A172 (cell line): ENCODE measurements around the gene ANO6. TPM values are rescaled to one million over a fixed set of nuclear protein-coding genes. Genes with fewer than 3 reads are reported as not detected.
"Not testable (repeated sequence)": the region's sequence is repeated elsewhere in the genome, so short reads cannot be mapped to it uniquely, and the experiment has no call there.

Experiments used
- DNase-seq: peaks from one replicate; pipeline ENCODE4 v3.0.0-alpha.2; 2015; ENCODE audit warnings: low spot score
- total RNA-seq: library from RNA; depleted of rRNA; stranded (reverse); fragments of >200 nt; shearing (Covaris generic); gene quantifications from 2 replicates; pipeline ENCODE4 v1.2.3, GENCODE V29; 2014

The ANO6 gene
- total RNA-seq, 1 experiment from 2014 or later: 99.9 TPM

DNA sequence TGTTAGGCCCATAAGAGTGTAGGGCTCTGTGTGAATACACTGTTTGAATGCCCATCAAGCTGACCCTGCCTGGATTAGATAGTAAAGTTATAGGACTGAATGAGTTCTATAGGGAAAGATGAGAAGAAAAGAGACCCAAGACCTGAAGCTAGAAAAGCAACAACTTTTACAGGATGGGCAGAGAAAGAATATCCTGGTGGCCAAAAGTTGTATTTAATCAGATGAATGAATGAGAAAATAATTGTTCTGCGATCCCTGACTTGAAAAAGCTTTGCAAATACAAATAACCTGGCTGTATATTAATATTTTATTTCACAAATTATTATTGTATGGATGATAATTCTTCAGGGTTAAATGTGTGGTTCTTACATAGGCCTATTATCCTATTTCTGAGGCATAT, 2.8 kb upstream of the ANO6 start:
- no peak for DNase-seq

DNA sequence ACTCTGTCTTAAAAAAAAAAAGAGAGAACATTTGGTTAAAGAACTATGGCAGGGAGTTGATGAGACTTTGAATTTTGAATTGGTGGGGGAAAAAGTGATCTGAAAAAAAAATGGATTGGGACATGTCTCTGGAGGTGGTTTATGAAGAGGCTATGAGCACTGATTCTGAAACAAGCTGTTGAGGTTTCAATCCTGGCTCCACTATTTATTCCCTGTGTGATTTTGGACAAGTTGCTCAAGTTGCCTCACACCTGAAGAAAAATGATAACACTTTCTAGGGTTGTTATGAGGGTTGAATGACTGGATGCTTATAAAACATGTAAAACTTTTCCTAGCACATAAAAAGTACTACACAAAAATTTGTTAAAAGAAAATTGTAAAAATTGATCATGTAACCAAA, 1.8 kb upstream of the ANO6 start:
- no peak for DNase-seq

DNA sequence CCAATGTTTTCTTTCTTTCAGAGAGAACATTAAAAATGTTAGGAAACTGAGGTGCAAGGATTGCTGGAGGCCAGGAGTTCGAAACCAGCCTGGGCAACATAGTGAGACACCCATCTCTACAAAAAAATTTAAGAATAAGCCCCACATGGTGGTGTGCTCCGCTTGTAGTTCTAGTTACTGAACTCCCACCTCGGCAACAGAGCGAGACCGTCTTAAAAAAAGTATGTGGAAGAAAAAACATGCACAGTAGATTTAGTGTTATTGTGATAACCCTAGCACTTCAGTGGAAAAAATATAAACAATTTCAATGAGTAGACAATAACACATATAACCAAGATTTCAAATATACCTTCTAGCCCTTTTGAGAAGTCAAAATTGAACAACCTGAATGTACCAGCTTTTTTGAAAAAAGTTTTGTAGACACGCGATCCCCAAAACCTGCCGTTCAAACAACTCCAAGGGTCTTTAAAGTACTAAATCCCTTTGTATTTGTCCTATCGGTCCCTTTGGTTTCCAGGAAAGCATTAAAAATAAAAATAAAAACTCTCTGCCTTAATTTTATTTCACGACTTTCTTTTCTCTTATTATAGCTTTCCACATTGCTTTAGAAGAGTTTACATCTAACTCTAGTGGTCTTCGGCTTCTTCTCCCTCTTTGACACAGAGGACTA, 1.0 kb upstream of the ANO6 start:
- peak; percentile 31 for DNase-seq

DNA sequence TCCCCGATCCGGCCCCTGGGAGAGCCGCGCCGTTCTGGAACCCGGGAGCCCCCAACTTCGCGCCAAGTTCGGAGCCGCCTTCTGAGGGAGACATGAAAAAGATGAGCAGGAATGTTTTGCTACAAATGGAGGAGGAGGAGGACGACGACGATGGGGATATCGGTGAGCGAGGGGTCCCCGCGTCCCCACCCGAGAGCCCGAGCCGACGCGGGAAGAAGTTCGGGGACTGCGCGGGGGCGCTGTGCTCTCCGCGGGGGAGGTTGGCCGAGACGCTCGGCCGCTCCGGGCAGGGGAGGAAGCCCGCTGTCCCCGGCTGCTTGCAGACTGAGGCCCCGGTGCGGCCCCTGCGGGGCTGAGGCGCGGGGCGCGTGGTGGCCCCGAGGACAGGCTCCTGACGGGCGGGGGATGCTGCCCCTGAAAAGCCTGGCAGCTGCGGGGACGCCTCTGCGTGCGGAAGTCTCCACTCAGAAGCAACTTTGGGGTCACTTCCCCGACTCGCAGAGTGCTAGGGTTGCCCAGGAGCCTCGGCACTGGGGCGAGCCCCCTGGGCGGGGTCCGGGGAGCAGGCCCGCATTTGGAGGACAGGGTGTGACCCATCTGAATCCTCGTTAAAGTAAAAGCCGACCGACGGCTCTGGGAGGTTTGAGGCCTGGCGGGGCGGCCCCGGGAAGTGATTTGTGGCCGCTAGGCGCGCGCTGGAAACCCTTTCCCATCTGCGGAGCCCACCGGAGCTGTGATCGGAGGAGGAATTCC, 511 bp downstream of the ANO6 start:
- peak; percentile 10 for DNase-seq

DNA sequence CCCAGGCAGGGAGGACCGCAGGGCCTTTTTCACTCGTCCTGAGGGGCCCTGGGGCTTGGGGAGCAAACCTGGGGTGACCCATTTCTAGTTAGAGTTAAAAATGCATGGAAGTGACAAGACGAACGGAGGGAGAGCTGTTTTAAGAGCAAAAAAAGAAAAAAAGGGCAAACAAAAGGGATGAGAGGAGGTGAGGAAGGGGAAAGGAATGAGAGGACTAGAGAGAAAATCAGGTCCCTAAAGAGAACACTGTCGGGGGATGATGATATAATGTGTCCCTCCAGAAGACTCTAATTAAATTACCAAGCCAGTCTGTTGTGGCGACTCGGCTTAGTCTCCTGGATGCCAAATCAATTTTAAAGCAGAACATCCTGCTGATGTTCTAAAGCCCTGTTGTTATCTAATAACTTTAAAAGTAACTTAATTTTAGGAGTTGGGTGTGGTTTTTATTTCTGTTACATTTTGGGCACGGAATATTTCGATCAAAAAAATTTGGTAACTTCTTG, 1.1 kb downstream of the ANO6 start:
- peak; percentile 14 for DNase-seq

DNA sequence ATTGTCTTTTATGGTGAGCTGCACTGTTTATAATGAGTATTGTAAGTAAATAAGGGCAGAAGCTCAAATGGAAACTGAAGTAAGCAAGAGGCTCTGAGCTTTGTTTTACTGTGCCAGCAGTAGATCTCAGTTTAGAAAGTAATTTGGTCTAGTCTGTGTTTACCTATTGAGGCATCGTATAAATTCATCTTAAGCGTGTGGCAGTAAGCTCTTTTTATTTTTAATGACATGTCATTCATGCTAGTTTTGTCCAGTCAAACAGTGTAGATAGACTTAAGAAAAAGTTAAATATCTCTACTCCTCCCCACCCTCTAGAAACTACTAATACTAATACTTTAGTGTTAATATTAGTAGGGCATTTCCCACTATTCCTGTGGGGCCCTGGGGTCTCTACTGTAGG, 2.0 kb downstream of the ANO6 start:
- peak; percentile 7 for DNase-seq

DNA sequence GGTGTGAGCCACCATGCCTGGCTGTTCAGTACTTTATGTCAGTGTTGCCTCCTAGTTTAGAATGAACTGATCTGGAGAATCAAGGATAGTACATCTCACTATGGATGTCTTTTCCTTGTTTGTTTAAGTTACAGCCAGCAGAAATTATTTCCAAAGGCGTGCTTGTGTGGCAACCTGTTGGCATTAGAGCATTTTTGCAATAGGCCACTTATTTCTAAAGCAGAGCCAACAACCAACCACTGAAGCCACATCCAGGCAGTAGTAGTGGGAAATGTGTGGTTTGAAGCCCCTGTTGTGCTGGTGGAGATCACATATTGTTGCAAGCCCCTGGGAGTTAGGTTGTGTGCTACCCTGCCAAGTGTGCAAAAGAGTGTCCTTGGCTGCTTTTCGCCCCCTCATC, 3.7 kb downstream of the ANO6 start:
- no peak for DNase-seq

DNA sequence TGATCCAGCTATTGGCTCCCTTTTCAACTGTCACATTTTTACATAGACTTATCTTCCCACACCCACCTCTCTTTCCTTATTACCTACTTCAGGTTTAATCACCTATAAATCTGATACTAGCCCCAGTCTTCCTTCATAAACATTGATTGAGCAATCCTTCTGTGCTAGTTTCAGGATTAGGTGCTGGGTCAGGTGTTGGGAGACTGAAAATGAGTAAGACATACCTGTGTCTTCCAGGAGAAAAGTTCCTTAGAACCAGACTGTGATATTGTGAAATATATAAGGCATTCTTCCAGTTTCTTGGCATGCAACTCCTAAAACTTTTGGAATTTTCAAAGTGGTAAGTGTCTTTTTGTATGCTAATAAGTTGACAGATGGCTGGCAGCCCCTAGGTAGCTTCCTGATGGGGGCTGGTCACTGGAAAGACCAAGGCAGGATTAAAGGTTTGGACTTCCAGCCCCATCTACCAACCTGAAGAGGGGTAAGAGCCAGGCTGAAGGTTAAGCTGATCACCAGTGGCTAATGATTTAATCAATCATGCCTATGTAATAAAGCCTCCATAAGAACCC, 4.6 kb downstream of the ANO6 start:
- no peak for DNase-seq

DNA sequence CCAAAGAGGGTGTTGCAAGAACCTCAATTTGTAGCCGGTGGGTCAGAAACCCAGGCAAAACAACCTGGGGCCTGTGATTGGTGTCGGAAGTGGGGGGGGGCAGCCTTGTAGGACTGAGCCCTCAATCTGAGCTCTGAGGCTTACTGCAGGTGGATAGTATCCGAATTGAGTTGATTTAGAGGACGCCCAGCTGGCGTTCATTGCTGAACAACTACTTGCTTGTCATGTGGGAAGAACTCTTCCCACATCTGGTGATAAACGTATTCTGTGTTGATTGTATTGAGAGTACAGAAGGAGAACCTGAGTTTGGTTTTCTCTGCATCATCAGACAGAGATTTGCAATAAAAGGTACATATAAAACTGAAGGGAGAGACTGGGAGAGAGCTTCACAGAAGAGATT, 5.1 kb downstream of the ANO6 start:
- no peak for DNase-seq

DNA sequence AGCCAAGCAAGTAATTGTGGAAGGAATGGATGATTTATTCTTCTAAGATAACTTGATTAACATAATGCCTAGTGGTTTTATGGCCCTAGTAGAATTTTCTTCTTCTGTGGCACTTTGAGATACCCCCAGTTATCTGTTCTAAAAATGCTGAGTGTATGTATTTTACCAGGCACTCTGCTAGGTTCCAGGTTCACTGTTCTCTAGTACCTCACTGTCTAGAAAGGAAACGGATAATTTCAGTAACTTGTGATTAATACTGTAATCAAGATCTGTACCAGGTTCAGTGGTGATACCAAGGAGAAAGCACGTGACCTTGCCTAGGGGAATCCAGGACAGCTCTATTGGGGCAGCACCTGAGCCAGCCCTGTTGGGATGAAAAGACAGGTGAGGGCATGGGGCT, 8.0 kb downstream of the ANO6 start:
- DNase-seq: no peak

DNA sequence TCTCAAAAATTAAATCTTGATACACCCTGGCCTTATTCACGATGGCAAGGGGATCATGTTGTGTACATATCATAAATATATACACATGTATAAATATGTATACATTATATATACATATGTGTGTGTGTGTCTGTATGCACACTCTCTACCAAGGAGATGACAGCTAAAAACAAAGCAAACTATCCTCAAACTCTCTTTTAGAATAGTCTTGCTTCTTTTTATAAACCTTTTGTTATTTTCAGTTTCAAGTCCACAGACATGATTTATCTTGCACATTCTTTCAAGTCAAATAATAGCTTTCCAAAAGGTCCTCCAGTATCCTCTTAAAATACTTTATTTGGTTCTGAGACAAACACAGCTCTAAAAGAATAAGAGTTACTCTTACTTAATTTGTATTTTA, 8.4 kb downstream of the ANO6 start:
- DNase-seq: no peak

DNA sequence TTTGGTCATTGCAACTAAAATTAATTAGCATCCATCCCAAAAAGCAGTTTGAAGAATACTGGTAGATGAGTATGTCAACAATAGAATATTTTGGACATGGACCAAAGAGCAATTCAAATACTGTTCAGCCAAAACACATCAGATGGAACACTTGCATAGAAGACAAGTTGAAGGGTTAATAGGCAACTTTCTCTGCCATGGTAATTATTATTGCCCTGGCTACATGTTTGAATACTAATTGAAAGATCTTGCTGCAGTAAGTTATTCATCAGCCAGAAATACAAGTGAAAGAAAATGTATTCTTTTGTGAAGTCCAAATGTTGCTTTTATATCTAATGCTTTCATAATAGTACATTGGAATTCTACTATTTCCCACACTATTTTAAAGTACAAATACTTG, 10.1 kb downstream of the ANO6 start:
- no peak for DNase-seq

DNA sequence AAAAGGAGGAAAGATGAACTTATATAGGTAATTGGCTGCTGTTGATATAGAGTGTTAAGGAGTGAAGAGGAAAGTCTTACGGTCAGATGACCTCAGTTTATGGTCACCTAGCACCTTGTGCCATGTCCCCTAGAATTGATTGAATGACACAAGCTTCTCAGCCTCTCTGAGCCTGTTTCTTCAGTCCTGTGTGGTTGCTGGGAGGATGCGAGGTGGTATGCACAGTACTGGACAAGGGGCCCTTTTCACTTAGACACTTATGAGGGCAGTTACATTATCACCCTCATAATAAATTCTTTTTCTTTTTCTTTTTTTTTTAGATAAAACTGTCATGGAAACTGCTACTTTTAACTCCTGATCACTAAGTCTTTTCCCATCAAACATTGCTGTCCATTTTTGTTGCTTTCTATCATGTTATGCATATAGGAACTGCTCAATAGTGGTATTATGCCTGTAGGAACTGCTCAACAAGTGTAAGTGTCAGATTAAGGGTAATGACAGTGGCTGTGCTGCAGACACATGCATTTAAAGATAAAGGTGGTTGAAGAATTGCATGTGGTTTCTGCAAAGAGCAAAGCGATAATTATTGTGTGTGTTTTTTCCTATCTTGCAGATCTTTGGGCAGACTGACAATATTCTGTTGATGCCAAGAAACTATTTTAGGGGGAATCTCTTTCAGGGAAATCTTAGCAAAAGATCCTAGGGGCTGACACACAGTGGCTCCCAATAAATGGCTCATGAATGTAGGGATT, 11.6 kb downstream of the ANO6 start:
- DNase-seq: no peak

DNA sequence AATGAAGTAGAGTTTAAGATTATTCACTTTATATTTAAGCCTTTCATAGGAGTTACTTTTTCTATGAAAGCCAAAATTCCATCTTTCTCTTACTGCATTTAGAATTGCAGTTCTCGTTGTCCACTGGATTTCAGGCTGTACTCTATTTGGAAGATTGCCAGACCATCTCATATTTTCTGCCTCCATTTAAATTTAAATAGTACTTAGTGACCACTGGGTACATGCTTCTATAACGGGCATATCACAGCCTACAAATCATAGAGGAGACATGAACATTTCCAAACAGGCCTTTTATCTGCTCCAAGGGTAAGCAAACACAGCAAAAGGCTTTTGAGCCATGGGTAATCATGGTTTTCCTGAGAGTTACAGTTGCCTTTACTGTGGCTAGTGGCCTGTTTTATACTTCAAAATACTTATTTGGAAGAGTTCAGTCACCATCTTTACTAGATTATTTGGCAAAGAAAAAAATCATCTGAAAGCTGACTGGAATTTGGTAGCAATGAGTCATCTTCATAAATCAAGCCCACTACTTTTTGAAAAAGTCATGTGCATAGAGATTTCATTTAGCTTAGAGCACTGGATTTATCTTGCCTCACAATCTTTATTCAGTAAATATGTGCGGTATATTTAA, 15.7 kb downstream of the ANO6 start:
- DNase-seq: peak; percentile 83

DNA sequence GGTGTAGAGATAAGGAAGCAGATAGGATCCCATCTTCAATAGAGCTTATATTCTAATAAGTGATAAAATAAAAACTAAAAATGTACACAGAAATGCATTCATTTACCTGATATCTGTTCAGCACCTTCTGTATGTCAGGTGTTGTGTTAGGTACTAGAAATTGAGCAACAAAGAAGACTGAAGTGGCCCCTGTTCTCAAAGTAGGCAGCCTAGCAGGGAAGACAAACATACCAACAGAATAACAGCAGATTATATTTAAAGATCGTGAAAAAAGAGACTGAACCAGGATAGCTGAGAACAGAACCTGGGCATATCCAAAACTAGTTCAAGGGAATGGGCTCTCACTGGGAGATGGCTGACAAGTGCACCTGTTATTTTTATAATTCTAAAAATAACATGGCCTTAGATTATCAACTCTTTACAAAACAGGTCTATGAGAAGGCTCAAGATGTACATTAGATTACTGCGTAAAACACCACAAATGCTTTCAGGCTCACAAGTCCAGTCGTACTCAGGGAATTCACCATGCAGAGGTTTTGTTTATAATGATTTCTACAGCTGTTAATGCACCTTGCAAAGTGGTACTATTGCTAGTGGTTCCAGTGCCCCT, 16.4 kb downstream of the ANO6 start:
- DNase-seq: no peak

DNA sequence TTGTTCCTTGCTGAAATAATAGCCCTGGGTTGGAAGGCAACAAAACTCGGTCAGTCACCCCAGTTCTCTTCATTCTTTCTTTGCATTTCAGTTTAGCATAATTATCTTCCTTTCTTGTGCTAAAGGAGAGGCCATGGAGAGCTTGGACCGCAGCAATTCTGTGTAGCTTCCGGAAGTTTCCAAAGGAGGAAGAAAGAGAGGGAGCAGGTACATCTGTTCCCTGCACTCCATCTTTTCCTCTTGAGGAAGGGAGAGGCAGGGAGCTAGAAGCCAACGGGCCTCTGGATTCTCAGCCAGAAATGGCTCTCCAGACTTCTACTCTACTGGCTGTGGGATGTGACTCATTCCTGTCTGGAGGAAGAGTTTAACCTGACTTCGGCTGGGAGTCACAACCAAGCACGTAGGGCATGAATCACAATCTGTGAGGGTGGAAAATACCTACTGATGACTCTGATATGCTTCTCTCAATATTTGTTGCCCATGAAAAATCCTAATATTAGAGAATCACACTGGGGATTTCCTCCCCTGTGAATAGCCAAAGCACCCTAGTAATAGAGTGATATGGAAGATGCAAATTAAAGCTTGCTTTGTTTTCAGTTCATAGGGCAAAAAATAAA, 17.0 kb downstream of the ANO6 start:
- peak; percentile 97 for DNase-seq

DNA sequence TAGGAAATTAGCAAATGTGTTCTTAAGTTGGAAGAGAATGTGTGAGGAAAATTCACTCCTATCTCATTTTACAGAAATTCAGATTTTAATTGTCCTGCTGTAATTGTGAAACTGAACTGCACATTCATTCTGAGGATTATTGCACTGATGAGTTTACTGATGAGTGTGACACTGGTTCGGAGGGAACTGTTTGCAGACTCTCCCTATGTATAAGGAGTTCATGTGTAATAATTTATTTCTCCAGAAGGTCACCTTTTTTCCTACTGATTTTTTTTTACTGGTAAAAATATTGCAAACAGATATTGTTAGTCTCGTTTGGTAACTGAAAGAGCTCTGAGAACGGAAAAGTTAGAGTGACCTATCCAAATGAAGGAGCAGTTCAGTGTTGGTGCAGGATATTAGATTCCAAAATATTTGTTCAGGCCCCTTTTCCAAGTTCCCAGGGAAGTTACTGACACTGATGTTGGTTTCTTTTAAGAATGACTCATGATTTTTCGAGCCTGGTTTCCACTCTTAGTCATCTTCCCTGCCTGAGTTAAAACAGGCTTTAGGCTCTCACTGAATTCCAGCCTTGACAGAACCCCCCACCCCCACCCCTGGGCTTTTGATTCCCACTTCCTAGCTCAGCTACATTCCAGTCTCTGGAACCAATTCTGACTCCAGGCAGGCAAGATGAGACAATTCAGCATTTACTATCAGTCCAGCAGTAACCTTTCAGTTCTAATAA, 18.4 kb downstream of the ANO6 start:
- DNase-seq: peak; percentile 96

DNA sequence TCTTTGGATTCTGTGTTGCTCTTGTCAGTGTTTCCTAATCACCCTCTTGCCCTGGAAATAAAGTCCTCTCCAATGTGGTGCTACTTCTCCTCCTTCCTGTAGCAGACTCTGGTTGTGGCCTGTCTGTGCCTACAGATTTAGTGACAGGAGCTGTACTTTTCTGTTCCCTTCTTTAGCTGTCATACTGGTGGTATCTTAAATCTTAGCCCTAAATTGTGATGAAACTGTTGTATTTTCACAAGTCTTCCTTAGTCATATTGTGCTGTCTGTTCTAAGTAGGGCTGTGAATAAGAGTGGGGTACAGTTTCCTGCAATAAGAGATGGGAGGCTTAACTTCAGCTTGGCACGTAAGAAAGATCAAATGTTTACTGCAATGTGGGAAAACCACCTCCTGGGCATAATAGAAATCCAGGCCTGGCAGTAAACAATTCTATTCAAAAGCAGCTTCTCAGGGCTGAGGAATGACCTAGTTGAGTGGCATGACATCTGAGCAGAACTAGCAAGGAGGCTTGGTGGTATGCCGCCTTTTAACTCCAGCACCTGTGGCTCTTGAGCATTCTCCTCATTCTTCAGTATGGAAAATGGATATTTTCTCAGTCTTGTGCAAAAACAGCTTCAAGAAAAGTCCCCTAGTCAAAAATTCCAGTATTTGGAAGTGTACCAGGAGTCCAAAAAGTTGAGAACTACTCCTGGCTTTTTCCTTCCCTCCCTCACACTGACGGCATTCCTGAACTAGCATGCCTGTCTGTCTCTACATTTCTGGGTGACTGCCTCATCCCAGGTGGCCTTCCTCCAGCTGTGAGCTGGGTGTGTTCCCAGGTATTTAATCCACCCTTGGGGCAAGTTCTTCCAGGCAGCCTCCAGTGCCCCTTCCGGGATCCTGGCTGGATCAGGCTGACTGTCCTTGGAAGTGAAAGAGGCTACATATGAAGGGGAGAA, 19.5 kb downstream of the ANO6 start:
- peak; percentile 81 for DNase-seq

DNA sequence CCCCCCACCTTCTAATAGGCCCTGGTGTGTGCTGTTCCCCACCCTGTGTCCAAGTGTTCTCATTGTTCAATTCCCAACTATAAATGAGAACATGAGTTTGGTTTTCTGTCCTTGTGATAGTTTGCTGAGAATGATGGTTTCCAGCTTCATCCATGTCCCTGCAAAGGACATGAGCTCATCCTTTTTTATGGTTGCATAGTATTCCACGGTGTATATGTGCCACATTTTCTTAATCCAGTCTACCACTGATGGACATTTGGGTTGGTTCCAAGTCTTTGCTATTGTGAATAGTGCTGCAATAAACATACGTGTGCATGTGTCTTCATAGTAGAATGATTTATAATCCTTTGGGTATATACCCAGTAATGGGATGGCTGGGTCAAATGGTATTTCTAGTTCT, 20.5 kb downstream of the ANO6 start:
- not testable (repeated sequence) for DNase-seq
